ENCODE measurements around the gene VAT1L. TPM values are rescaled to one million over a fixed set of nuclear protein-coding genes. Genes with fewer than 3 reads are reported as not detected.

VAT1L gene
- total RNA-seq, 1 experiment from 2014 or later, result 0.10 TPM

- intact Hi-C loops (cut with micrococcal nuclease), result no loop called here
- CTCF ChIA-PET, result no interaction called here
- ATAC-seq (no peak), DNase-seq (ENCODE audit: low read depth, low spot score) (no peak)
- Histone ChIP-seq H3K36me3 (ENCODE audit: control insufficient read depth in 1 of 2, insufficient read depth in 2 of 2, low read length in 2 of 2) (no peaks in the 10 kb centered on the region), H3K4me2 (ENCODE audit: low read length) (no peak overlapping the region), H3K4me1 (ENCODE audit: control insufficient read depth in 1 of 2, insufficient read depth in 2 of 2, low read length in 2 of 2) (no peaks in the 10 kb centered on the region), H3K9me3 (ENCODE audit: control insufficient read depth in 1 of 2, insufficient read depth in 1 of 2, low read depth in 1 of 2, low read length in 2 of 2) (no peaks in the 10 kb centered on the region), H3K9ac (ENCODE audit: low read length) (no peak overlapping the region), H3K9me2 (ENCODE audit: insufficient read depth) (no peaks in the 10 kb centered on the region), H2AFZ (ENCODE audit: low read depth, low read length, poor library complexity, severe bottlenecking) (no peak overlapping the region), H3K27me3 (ENCODE audit: insufficient read depth, low read length) (peaks cover 29% of the 10 kb centered on the region), H3K4me3 (replicated peaks in 1 of 2; ENCODE audit: low read depth in 1 of 2, low read length in 2 of 2) (no peak overlapping the region), H3K27ac (ENCODE audit: low read depth, low read length) (no peak overlapping the region), H4K20me1 (ENCODE audit: insufficient read depth) (no peaks in the 10 kb centered on the region), H3K79me2 (ENCODE audit: insufficient read depth, low read length) (no peaks in the 10 kb centered on the region)
- POLR2A ChIA-PET, result no interaction called here
- no peak for TF ChIP-seq SIN3A (IDR thresholded peaks at IDR 0.05; ENCODE audit: low read depth)
- TF ChIP-seq ELF1 (IDR thresholded peaks at IDR 0.05; ENCODE audit: borderline replicate concordance, low read depth), result no peak
- no peak for TF ChIP-seq CTCF (IDR thresholded peaks at IDR 0.05 in 2 of 3, conservative IDR thresholded peaks at IDR 0.05 in 1 of 3; ENCODE audit: borderline replicate concordance in 1 of 3, insufficient read depth in 1 of 3, low read depth in 2 of 3, low read length in 2 of 3)
- no peak for TF ChIP-seq RAD21 (IDR thresholded peaks at IDR 0.05; ENCODE audit: low read depth)
- TF ChIP-seq ZNF274 (IDR thresholded peaks at IDR 0.05; ENCODE audit: low read depth, low read length), result no peak
- TF ChIP-seq ZFX (IDR thresholded peaks at IDR 0.05), result no peak
- BruUV-seq (replicated peaks), result no TSS peak
- RAD21 ChIA-PET (ENCODE audit: low non-redundant PET in 1 of 2, low total read pairs in 2 of 2, uncharacterized antibody in 2 of 2, unreplicated experiment in 2 of 2), result no interaction called here
Measured at GRCh38 chr16:77928096-77928495, 139.7 kb downstream of the VAT1L start.

- H3K9ac ChIP-seq (ENCODE audit: low read length), result no peak overlapping the region
- ChIA-PET POLR2A (no interaction called here), CTCF (no interaction called here), RAD21 (ENCODE audit: low non-redundant PET in 1 of 2, low total read pairs in 2 of 2, uncharacterized antibody in 2 of 2, unreplicated experiment in 2 of 2) (no interaction called here)
- H3K9me2 ChIP-seq (ENCODE audit: insufficient read depth), result no peaks in the 10 kb centered on the region
- no peaks in the 10 kb centered on the region for H3K36me3 ChIP-seq (ENCODE audit: control insufficient read depth in 1 of 2, insufficient read depth in 2 of 2, low read length in 2 of 2)
- ATAC-seq (no peak), DNase-seq (ENCODE audit: low read depth, low spot score) (no peak)
- intact Hi-C loops (cut with micrococcal nuclease), result no loop called here
- no peaks in the 10 kb centered on the region for H4K20me1 ChIP-seq (ENCODE audit: insufficient read depth)
- H3K4me1 ChIP-seq (ENCODE audit: control insufficient read depth in 1 of 2, insufficient read depth in 2 of 2, low read length in 2 of 2), result no peaks in the 10 kb centered on the region
- no peak overlapping the region for H3K27ac ChIP-seq (ENCODE audit: low read depth, low read length)
- H3K9me3 ChIP-seq (ENCODE audit: control insufficient read depth in 1 of 2, insufficient read depth in 1 of 2, low read depth in 1 of 2, low read length in 2 of 2), result no peaks in the 10 kb centered on the region
- H3K27me3 ChIP-seq (ENCODE audit: insufficient read depth, low read length), result peaks cover 23% of the 10 kb centered on the region
- no peaks in the 10 kb centered on the region for H3K79me2 ChIP-seq (ENCODE audit: insufficient read depth, low read length)
- TF ChIP-seq CBX3 (IDR thresholded peaks at IDR 0.05; ENCODE audit: low read depth) (no peak), ZFX (IDR thresholded peaks at IDR 0.05) (no peak), EZH2 (IDR thresholded peaks at IDR 0.05) (no peak), YY1 (IDR thresholded peaks at IDR 0.05; ENCODE audit: extremely low read depth, insufficient replicate concordance, low read depth, low read length) (no peak), TCF7L2 (IDR thresholded peaks at IDR 0.05; ENCODE audit: borderline replicate concordance, extremely low read depth, insufficient read depth, insufficient read length) (no peak), MAX (IDR thresholded peaks at IDR 0.05) (no peak), SRF (IDR thresholded peaks at IDR 0.05; ENCODE audit: low read depth) (no peak), CEBPB (IDR thresholded peaks at IDR 0.05; ENCODE audit: low read depth) (no peak), ELF1 (IDR thresholded peaks at IDR 0.05; ENCODE audit: borderline replicate concordance, low read depth) (no peak), SIN3A (IDR thresholded peaks at IDR 0.05; ENCODE audit: low read depth) (no peak), SP1 (IDR thresholded peaks at IDR 0.05; ENCODE audit: low read depth) (no peak), FOSL1 (IDR thresholded peaks at IDR 0.05; ENCODE audit: low read depth) (no peak), EZH2phosphoT487 (IDR thresholded peaks at IDR 0.05; ENCODE audit: borderline replicate concordance) (no peak), ZBTB33 (IDR thresholded peaks at IDR 0.05; ENCODE audit: extremely low read depth, insufficient replicate concordance, low read length) (no peak)
- BruUV-seq (replicated peaks), result no TSS peak
- H3K4me2 ChIP-seq (ENCODE audit: low read length), result no peak overlapping the region
- H2AFZ ChIP-seq (ENCODE audit: low read depth, low read length, poor library complexity, severe bottlenecking), result no peak overlapping the region
- H3K4me3 ChIP-seq (replicated peaks in 1 of 2; ENCODE audit: low read depth in 1 of 2, low read length in 2 of 2), result no peak overlapping the region
Measured at GRCh38 chr16:77929004-77929403, 140.6 kb downstream of the VAT1L start.
